Activated CD4-positive, alpha-beta memory T cell treated with anti-CD3 and anti-CD28 coated beads for 36 hours (primary cell): ENCODE data around the gene OXER1. TPM values are rescaled to one million over a fixed set of nuclear protein-coding genes. Genes with fewer than 3 reads are reported as not detected.

Experiments used
- total RNA-seq, 2 experiments: library from RNA; stranded (reverse); gene quantifications; one replicate each; pipeline ENCODE4 v1.2.3, GENCODE V29; 2021

Gene OXER1
- total RNA-seq, 2 experiments from 2014 or later, result not detected

Other genes starting within 250 kb of the OXER1 start
- 10 to 100 TPM; 25.1 to 29.7 TPM for gene MTA3, start 195.5 kb downstream of the OXER1 start, total RNA-seq
- gene HAAO, start 28.4 kb upstream of the OXER1 start, total RNA-seq, result under 1 TPM in 1 of 2 experiments, not detected in 1; 0.17 TPM